ENCODE results near the gene KANK4. TPM values are rescaled to one million over a fixed set of nuclear protein-coding genes. Genes with fewer than 3 reads are reported as not detected.
A peak's percentile ranks its signal among the peaks of the same experiment; 100 is the strongest.

KANK4 gene
- polyA plus RNA-seq, 1 donor = 9.1 TPM

- no peak for DNase-seq
Measured at GRCh38 chr1:62198069-62198780, 121.0 kb downstream of the KANK4 start.

GRCh38 chr1:62196086-62196690 lies 123.0 kb downstream of the KANK4 start:
- DNase-seq = no peak

GRCh38 chr1:62194651-62195544 lies 124.3 kb downstream of the KANK4 start, which contains the start of gene L1TD1:
TSS of gene L1TD1 (plus strand) at chr1:62194849. CDS start at chr1:62206629, 11,780 bp downstream.
- peak; percentile 26 for DNase-seq

GRCh38 chr1:62188111-62188510 lies 131.1 kb downstream of the KANK4 start:
- DNase-seq = no peak

- no peak for DNase-seq
Measured at GRCh38 chr1:62187548-62187947, 131.7 kb downstream of the KANK4 start.

Other genes starting within 250 kb of the KANK4 start
- gene L1TD1, start 124.6 kb downstream of the KANK4 start, polyA plus RNA-seq (ENCODE audit: insufficient read length) = 0.52 TPM
- 37.8 TPM for gene USP1, start 117.6 kb upstream of the KANK4 start, polyA plus RNA-seq (ENCODE audit: insufficient read length)

All from hindlimb muscle (tissue), 1 donor.